Activated T-cell treated with anti-CD3 and anti-CD28 coated beads, Interleukin-2, amount 50 U/mL, for 24 hours (primary cell): ENCODE results near the gene GPD1L.
A peak's percentile ranks its signal among the peaks of the same experiment; 100 is the strongest.
"Not testable (repeated sequence)": the region's sequence is repeated elsewhere in the genome, so short reads cannot be mapped to it uniquely, and the experiment has no call there.

Experiments used
- DNase-seq: peaks from one replicate; pipeline ENCODE4 v3.0.0-alpha.2; 2020
- H3K27ac Mint-ChIP-seq: 2 replicates; pipeline ENCODE4 v1.8.0; 2020; ENCODE audit warnings: mild to moderate bottlenecking, mixed read lengths
- H3K27me3 Mint-ChIP-seq: 2 replicates; pipeline ENCODE4 v1.8.0; 2020; ENCODE audit warnings: mixed read lengths
- H3K36me3 Mint-ChIP-seq: 2 replicates; pipeline ENCODE4 v1.8.0; 2020; ENCODE audit warnings: low read depth, mixed read lengths
- H3K4me1 Mint-ChIP-seq: 2 replicates; pipeline ENCODE4 v1.8.0; 2020; ENCODE audit warnings: low read depth, mixed read lengths
- H3K4me3 Mint-ChIP-seq: 2 replicates; pipeline ENCODE4 v1.8.0; 2020; ENCODE audit warnings: mild to moderate bottlenecking, moderate library complexity, mixed read lengths
- H3K9me3 Mint-ChIP-seq: 2 replicates; pipeline ENCODE4 v1.8.0; 2020; ENCODE audit warnings: mixed read lengths

The GPD1L gene

DNA sequence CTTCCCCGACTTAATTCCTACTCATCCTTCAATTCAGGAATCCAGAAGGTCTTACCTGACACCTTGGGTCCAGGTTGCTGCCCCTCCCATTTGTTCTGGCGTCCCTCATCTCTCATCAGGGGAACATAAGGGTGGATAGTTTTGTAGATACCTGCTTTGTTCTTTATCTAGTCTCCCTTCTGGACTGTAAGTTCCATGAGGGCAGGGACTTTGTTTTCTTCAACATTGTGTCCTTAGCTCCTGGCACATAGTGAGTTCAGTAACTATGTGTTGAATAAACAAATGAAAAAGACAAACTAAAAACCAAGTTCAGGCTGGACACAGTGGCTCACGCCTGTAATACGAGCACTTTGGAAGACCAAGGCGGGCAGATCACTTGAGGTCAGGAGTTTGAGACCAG lies 13.2 kb upstream of the GPD1L start:
- Mint-ChIP-seq H3K36me3 (no peaks in the 10 kb centered on the region), H3K27ac (no peak overlapping the region), H3K27me3 (peaks cover 12% of the 10 kb centered on the region), H3K4me3 (no peak overlapping the region), H3K4me1 (peaks cover 11% of the 10 kb centered on the region), H3K9me3 (peaks cover 4% of the 10 kb centered on the region)
- no peak for DNase-seq

DNA sequence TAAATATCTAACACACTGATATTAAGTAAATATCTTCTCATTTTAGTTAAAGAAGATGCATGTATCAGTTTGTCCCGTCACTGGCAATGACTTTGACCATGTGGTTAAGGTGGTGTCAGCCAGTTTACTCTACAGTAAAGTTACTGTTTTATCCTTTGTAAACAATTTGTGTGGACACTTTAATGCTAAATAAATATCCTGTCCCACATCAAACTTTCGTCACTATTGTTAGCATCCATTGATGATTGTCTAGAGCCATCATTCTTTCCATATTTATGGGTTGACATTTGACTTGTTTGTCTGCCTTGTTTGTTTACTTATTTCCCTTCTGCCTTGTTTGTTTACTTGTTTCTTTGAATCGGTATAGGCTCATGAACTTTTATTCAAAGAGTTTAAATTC lies 11.0 kb upstream of the GPD1L start:
- no peak overlapping the region for H3K27ac Mint-ChIP-seq
- H3K36me3 Mint-ChIP-seq, result no peaks in the 10 kb centered on the region
- no peak overlapping the region for H3K4me3 Mint-ChIP-seq
- no peaks in the 10 kb centered on the region for H3K9me3 Mint-ChIP-seq
- peaks cover 7% of the 10 kb centered on the region for H3K27me3 Mint-ChIP-seq
- peaks cover 11% of the 10 kb centered on the region for H3K4me1 Mint-ChIP-seq
- no peak for DNase-seq

DNA sequence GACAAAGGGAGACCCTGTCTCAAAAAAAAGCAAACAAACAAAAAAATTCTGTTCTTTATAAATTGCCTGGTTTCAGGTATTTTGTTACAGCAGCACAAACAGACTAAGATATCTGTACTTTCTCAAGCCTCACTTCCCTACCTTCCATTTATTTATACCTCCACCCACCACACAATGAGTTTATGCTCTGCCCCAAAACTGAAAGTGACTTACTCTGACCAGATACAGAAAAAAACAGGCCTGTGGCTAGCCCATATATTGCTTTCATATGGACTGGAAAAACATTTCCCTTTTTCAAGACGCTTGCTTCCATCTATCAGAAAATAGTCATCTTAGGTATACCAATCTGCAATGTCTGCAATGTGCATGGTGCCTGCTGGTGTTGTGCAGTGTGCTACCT lies 8.7 kb upstream of the GPD1L start:
- no peak overlapping the region for H3K27ac Mint-ChIP-seq
- H3K4me3 Mint-ChIP-seq, result no peak overlapping the region
- peaks cover 7% of the 10 kb centered on the region for H3K27me3 Mint-ChIP-seq
- H3K36me3 Mint-ChIP-seq, result no peaks in the 10 kb centered on the region
- peaks cover 13% of the 10 kb centered on the region for H3K9me3 Mint-ChIP-seq
- H3K4me1 Mint-ChIP-seq, result peaks cover 3% of the 10 kb centered on the region
- DNase-seq, result no peak

DNA sequence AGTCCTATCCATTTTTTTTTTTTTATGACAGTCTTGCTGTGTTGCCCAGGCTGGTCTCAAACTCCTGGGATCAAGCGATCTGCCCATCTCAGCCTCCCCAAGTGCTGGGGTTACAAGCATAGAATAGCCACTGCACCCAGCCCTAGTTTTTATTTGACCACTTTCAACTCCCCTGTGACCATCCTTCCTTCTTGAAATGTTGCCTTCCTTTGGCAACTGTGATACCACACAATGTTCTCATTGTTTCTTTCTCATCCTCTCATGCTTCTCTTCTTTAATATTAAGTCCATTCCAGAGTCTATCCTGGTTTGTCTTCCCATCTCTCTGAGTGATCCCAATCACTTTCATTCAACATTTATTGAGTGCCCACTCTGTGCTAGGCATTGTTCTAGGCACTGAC lies 7.9 kb upstream of the GPD1L start:
- Mint-ChIP-seq H3K4me1 (peaks cover 3% of the 10 kb centered on the region), H3K27me3 (peaks cover 3% of the 10 kb centered on the region), H3K9me3 (peaks cover 13% of the 10 kb centered on the region), H3K36me3 (no peaks in the 10 kb centered on the region), H3K27ac (no peak overlapping the region), H3K4me3 (no peak overlapping the region)
- no peak for DNase-seq

DNA sequence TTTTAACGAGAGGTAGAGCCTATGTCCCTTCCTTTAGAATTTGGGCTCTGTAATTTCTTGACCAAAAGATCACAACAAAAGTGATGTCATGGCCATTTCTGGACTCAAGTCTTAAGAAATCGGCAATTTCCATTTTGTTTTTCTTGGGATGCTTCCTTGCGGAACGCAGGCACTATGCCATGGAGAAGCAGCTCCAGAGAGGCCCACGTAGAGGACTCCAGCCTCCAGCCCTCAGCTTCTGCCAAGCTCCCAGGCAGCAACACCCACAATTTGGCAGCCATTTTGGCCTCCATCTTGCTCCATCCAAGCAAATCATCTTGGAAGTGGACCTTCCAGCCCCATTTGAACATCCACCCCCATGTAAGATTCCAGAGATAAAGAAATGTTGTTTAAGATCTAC lies 6.0 kb upstream of the GPD1L start:
- Mint-ChIP-seq H3K36me3 (no peaks in the 10 kb centered on the region), H3K27ac (no peak overlapping the region), H3K4me3 (no peak overlapping the region), H3K27me3 (no peaks in the 10 kb centered on the region), H3K4me1 (peaks cover 6% of the 10 kb centered on the region), H3K9me3 (peaks cover 13% of the 10 kb centered on the region)
- no peak for DNase-seq

DNA sequence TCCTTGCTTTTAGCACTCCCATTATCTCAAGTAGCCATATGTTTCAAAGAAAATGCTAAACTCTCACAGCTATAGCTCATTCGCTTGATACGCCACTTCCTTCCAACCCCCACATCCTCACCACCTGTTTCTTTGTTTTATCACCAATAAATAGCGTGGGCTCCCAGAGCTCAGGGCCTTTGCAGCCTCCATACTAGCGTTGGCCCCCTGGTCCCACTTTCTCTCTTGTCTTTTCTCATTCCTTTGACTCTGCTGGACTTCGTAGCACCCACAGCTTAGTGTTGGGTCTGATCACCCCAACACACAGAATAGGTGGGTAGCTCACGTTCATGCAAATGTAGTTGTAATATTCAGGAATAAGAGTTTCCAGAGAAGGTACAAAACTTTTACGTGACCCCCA lies 4.1 kb upstream of the GPD1L start:
- H3K36me3 Mint-ChIP-seq, result peaks cover 4% of the 10 kb centered on the region
- DNase-seq, result no peak
- peaks cover 13% of the 10 kb centered on the region for H3K9me3 Mint-ChIP-seq
- no peak overlapping the region for H3K4me3 Mint-ChIP-seq
- H3K27me3 Mint-ChIP-seq, result no peaks in the 10 kb centered on the region
- H3K27ac Mint-ChIP-seq, result no peak overlapping the region
- peaks cover 14% of the 10 kb centered on the region for H3K4me1 Mint-ChIP-seq

DNA sequence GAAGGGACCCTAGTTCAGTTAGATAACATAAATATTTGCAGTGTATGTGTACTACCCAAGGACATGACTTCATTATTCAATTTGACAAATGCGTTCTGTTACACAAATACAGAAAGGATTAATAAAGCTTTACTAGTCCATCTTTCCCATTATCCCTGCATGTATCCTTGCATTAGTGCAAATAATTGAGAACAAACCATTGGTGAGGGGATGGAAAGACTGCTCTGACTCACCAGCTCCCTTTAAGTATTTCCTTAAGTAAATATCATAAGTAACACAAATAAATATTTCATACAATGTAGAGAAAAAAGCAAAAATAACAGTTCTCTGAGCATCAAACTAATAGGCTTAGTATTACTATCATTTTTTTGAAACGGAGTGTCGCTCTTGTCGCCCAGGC lies 1.9 kb upstream of the GPD1L start:
- H3K4me1 Mint-ChIP-seq, result peaks cover 26% of the 10 kb centered on the region
- peaks cover 13% of the 10 kb centered on the region for H3K9me3 Mint-ChIP-seq
- H3K27ac Mint-ChIP-seq, result no peak overlapping the region
- no peaks in the 10 kb centered on the region for H3K27me3 Mint-ChIP-seq
- H3K4me3 Mint-ChIP-seq, result no peak overlapping the region
- H3K36me3 Mint-ChIP-seq, result peaks cover 6% of the 10 kb centered on the region
- no peak for DNase-seq

DNA sequence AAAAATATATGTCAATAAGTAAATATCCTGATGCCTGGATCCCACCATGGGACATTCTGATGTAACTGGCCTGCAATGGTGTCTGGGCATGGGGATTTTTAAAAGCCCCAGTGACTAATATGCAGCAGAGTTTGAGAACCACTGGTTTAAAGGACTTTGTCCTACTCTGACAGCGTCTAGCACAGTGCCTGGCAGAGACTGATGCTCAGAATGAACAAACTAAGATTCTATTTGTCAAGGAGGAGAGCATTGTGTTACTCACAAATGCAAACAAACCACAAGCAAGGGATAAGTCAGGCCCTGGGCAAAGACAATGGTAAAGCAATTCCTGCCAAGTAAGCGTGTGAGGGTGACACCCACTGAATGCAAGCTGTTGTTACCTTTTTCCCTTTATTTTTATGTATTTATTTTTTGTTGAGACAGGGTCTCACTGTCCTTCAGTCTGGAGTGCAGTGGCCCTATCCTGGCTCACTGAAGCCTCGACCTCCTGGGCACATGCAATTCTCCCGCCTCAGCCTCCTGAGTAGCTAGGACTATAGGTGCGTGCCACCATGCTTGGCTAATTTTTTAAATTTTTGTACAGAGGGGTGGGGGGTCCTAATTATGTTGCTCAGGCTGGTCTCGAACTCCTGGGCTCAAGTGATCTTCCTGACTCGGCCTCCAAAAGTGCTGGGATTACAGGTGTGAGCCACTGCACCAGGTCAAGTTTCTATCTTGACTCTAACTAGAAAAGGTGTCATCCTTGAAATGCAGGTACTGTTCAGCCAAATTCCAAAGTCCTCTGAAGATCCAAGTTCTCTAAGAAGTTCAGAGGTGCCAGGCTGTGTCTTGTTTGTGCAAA lies 909 bp upstream of the GPD1L start:
- peaks cover 6% of the 10 kb centered on the region for H3K36me3 Mint-ChIP-seq

DNA sequence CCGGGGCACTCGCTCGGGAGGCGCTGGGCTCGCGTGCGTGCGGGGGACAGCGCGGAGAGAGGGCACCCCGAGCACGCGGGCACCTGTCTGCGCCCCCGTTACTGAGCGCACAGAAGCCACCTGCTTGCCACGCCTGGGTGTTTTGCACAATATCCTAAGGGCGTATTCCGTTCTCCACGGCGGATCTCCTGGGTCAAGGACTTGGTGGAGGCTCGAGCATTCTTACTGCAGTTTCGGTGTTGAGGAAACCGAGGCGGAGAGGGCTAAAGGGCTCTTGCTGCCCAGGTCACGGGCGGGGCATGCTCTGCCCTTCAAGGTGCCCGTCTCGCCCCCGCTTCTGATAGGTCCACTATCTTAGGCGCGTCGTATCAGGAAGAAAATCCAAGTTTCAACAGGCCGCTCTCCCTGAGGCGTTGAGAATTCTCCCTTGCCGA lies 526 bp downstream of the GPD1L start:
- Mint-ChIP-seq H3K4me1 (peaks cover 49% of the 10 kb centered on the region), H3K27me3 (no peaks in the 10 kb centered on the region), H3K27ac (peak overlapping the region; percentile 88), H3K4me3 (peak overlapping the region; percentile 87), H3K36me3 (peaks cover 6% of the 10 kb centered on the region), H3K9me3 (peaks cover 5% of the 10 kb centered on the region)
- DNase-seq, result no peak

More for the DNA sequence above, 909 bp upstream of the GPD1L start:
- Mint-ChIP-seq H3K4me1 (peaks cover 35% of the 10 kb centered on the region), H3K9me3 (peaks cover 13% of the 10 kb centered on the region), H3K27me3 (no peaks in the 10 kb centered on the region), H3K27ac (peak overlapping the region; percentile 63), H3K4me3 (peak overlapping the region; percentile 87)
- DNase-seq, result no peak

DNA sequence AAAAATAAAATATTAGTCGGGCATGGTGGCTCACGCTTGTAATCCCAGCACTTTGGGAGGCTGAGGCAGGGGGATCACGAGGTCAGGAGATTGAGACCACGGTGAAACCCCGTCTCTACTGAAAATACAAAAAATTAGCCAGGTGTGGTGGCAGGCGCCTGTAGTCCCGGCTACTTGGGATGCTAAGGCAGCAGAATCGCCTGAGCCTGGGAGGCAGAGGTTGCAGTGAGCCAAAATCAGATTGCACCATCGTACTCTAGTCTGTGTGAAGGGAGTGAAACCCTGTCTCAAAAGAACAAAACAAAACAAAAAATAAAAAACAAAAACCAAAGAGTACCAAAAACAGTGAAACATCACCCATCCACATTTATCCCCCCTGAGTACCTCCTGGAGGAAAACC lies 1.8 kb downstream of the GPD1L start:
- DNase-seq, H3K36me3 Mint-ChIP-seq, H3K9me3 Mint-ChIP-seq, H3K27me3 Mint-ChIP-seq, H3K27ac Mint-ChIP-seq: not testable (repeated sequence)
- Mint-ChIP-seq H3K4me1 (peaks cover 59% of the 10 kb centered on the region), H3K4me3 (peak overlapping the region; percentile 18)

DNA sequence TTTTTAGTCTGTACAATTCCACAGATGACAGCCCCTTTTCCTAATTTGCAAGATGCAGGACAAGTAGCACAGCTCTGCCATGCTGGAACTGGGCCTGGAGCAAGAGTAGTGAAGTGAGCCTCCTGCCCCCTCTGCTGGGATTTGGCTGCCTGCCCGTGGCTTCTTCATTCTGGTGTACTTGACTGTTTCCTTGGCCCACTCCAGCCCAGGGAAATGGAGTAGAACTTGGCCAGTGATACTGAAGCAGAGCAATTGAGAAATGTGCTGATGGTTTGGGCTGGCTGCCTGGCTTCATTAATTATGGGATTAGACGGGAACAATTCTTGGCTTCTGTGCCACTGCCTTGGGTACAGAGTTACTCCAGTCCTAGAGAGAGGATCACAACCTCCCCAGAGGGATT lies 2.8 kb downstream of the GPD1L start:
- H3K9me3 Mint-ChIP-seq, result no peaks in the 10 kb centered on the region
- peaks cover 69% of the 10 kb centered on the region for H3K4me1 Mint-ChIP-seq
- H3K27me3 Mint-ChIP-seq, result no peaks in the 10 kb centered on the region
- H3K4me3 Mint-ChIP-seq, result no peak overlapping the region
- no peak overlapping the region for H3K27ac Mint-ChIP-seq
- peaks cover 6% of the 10 kb centered on the region for H3K36me3 Mint-ChIP-seq
- no peak for DNase-seq

DNA sequence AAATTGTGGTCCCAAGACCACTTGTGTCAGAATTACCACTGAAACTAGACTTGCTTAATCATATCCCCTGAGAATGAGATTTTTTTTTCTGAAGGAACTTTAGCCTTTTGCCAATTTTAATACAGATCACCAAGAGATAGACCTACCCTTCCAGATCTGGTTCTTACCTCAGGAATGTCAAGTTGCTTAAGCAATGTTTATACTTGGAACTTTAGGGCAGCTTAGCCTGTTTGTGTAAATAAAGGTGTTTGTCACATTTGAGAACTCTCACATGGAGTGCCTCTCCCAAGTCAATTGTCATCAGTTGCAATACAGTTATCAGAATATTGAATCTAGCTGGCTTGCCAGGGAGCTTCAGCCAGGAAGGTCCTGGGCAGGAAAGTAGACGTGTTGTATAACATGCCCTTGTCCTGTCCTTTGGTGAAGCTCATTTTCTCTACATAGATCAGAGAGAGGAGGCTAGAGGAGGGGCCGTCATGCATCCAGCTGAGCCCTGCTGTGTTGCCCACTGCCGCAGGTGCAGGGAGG lies 3.9 kb downstream of the GPD1L start:
- Mint-ChIP-seq H3K4me1 (peaks cover 78% of the 10 kb centered on the region), H3K4me3 (no peak overlapping the region), H3K36me3 (peaks cover 13% of the 10 kb centered on the region), H3K9me3 (peaks cover 6% of the 10 kb centered on the region), H3K27me3 (no peaks in the 10 kb centered on the region), H3K27ac (no peak overlapping the region)
- no peak for DNase-seq

DNA sequence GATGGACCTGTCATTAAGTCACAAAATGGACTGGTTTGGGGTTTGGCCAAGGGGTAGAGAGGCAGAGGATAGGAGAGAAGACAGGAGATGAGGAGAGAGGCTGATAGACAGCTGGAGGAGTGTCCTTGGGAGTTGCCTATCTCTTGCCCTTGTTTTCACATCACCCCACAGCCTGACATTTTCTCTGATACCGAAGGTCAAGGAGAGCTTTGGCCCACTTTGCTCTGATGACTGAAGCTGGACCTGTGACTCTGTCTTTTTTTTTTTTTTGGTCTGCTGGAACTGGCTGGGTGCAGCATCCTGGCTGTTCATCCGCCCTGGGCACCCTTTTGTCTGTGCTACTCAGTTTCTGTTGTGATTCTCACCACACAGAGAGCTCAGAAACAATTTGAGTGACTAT lies 5.1 kb downstream of the GPD1L start:
- Mint-ChIP-seq H3K4me3 (no peak overlapping the region), H3K27ac (no peak overlapping the region), H3K27me3 (no peaks in the 10 kb centered on the region), H3K36me3 (peaks cover 16% of the 10 kb centered on the region), H3K4me1 (peaks cover 80% of the 10 kb centered on the region), H3K9me3 (peaks cover 8% of the 10 kb centered on the region)
- DNase-seq, result no peak

DNA sequence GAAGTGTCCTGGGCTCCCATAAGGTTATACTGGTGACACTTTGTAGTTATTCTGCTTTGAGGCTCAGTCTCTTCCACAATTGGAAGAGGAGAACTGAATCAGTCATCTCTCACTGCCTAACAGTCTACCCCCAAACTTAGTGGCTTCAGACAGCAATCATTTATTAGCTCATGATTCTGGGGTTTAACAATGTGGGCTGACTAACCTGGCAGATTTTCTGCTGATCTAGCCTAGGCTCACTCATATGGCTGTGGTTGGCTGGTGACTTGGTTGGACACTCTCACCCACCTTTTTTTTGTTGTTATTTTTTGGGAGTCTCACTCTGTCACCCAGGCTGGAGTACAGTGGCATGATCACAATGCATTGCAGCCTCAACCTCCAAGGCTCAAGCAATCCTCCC lies 7.1 kb downstream of the GPD1L start:
- Mint-ChIP-seq H3K4me3 (no peak overlapping the region), H3K4me1 (peaks cover 84% of the 10 kb centered on the region), H3K9me3 (peaks cover 8% of the 10 kb centered on the region), H3K36me3 (peaks cover 10% of the 10 kb centered on the region), H3K27ac (peak overlapping the region; percentile 91), H3K27me3 (no peaks in the 10 kb centered on the region)
- no peak for DNase-seq

DNA sequence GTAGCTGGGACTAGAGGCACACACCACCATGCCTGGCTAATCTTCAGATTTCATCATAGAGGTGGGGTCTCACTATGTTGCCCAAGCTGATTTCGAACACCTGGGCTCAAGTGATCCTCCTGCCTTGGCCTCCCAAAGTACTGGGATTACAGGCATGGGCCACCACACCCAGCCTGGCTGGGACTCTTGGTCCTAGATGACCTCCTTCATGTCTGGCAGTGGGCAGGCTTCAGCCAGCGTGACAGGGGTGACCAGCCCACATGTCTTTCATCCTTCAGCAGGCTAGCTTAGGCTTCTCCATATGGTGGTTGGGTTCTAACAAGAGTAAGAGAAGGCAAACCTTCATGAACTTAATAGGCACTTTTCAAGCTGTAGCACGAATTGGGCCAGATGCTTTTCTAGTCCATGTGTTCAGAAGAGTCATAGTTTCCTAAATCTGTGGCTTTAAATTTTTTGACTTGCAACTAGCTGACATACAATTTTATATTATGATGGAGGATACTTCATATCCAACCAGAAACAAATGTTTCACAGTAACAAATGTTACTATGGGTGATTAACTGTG lies 7.6 kb downstream of the GPD1L start:
- Mint-ChIP-seq H3K9me3 (peaks cover 8% of the 10 kb centered on the region), H3K36me3 (peaks cover 10% of the 10 kb centered on the region), H3K27ac (peak overlapping the region; percentile 91), H3K27me3 (no peaks in the 10 kb centered on the region), H3K4me3 (peak overlapping the region; percentile 69), H3K4me1 (peaks cover 88% of the 10 kb centered on the region)
- peak; percentile 36 for DNase-seq
